Activated CD8-positive, alpha-beta memory T cell treated with anti-CD3 and anti-CD28 coated beads for 4 hours (primary cell): ENCODE data around the gene NUCB1.

ENCODE experiments used
- DNase-seq, 2 donors: peaks; one replicate each; pipeline ENCODE4 v3.0.0-alpha.2; 2020; ENCODE audit warnings: low read depth in 2 of 2

The NUCB1 gene

GRCh38 chr19:48962849-48963165 is 62.7 kb downstream of the NUCB1 start:
- DNase-seq, result no peak

GRCh38 chr19:48963371-48964204 is 63.5 kb downstream of the NUCB1 start:
- DNase-seq, result peak in 1 of 2 donors; percentile 44

GRCh38 chr19:48964205-48965039 is 64.3 kb downstream of the NUCB1 start:
- no peak for DNase-seq

DNA sequence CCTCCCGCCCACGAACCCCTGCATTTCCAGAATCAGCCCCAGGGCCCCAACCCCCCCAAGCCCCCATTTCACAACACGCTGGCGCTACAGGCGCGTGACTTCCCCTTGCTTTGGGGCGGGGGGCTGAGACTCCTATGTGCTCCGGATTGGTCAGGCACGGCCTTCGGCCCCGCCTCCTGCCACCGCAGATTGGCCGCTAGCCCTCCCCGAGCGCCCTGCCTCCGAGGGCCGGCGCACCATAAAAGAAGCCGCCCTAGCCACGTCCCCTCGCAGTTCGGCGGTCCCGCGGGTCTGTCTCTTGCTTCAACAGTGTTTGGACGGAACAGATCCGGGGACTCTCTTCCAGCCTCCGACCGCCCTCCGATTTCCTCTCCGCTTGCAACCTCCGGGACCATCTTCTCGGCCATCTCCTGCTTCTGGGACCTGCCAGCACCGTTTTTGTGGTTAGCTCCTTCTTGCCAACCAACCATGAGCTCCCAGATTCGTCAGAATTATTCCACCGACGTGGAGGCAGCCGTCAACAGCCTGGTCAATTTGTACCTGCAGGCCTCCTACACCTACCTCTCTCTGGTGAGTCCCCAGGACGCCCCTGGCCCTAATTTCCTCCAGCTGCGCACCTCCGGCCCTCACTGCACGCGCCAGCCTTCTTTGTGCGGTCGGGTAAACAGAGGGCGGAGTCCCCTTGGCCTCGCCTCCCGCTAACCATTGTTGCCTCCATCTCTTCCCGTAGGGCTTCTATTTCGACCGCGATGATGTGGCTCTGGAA is 65.1 kb downstream of the NUCB1 start, which contains the start of gene FTL:
Gene FTL (plus strand): TSS at position 270 of the 766 bp plus-strand sequence. CDS start 199 bp downstream, at position 469.
- DNase-seq, result peak; percentile 74 to 80

- peak; percentile 77 to 85 for DNase-seq
Measured at GRCh38 chr19:48965806-48966540, 65.9 kb downstream of the NUCB1 start.

- DNase-seq, result no peak
Measured at GRCh38 chr19:48966541-48967345, 66.6 kb downstream of the NUCB1 start.

DNA sequence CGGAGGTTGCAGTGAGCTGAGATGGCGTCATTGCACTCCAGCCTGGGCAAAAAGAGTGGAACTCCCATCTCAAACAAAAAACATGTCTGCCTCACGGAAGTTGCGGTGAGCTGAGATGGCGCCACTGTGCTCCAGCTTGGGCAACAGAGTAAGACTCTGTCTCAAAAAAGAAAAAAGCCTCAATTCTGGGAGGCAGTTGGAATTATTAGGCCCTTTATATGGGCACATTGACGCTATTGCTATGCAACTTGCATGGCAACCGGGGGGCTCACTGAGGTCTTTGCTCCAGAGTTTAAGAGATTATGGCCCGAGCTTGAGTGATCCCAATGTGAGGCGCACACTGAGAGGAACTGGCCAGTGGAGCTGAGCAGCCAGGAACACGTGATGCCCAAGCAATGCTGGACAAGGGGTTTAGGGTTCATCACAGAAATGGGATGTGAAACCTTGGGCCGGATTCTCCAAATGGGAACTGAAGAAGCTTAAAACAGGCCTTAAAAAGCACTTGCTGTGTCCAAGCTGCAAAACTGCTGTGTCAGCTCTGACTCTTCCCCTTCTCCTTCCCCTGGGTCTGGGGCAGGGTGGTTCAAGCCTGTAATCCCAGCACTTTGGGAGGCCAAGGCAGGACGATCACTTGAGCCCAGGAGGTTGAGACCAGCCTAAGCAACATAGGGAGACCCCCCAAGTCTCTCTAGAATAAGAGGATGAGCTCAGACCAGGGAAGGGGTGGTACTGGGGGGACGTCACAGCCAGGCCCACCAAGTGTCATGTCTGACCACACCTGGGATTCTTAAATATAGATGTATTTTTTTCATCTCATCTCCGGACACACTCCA is 67.5 kb downstream of the NUCB1 start:
- no peak for DNase-seq

DNA sequence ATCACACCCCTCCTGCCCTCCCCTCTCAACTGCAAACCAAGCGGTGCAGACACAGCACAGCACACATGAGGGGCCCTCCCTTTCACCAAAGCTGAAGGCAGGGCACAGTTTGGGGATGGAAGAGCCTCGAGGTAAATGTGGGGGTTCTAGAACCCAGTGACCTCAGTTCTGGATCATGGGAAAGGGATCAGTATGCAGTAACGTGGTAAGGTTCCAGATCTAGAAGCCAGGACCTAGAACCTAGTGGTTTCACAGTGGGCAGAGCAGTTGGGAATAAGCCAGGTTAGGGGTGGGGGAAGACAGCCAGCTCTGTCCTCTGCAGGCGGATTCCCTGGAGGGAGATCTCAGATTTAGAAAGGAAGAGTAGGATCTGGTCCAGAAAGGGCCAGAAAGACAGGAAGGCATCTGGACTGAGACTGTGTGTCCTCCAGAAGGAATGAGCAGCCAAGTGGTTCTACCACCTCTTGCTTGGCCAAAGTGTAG is 68.1 kb downstream of the NUCB1 start:
- DNase-seq, result no peak

- no peak for DNase-seq
Measured at GRCh38 chr19:48968813-48969218, 68.7 kb downstream of the NUCB1 start.

DNA sequence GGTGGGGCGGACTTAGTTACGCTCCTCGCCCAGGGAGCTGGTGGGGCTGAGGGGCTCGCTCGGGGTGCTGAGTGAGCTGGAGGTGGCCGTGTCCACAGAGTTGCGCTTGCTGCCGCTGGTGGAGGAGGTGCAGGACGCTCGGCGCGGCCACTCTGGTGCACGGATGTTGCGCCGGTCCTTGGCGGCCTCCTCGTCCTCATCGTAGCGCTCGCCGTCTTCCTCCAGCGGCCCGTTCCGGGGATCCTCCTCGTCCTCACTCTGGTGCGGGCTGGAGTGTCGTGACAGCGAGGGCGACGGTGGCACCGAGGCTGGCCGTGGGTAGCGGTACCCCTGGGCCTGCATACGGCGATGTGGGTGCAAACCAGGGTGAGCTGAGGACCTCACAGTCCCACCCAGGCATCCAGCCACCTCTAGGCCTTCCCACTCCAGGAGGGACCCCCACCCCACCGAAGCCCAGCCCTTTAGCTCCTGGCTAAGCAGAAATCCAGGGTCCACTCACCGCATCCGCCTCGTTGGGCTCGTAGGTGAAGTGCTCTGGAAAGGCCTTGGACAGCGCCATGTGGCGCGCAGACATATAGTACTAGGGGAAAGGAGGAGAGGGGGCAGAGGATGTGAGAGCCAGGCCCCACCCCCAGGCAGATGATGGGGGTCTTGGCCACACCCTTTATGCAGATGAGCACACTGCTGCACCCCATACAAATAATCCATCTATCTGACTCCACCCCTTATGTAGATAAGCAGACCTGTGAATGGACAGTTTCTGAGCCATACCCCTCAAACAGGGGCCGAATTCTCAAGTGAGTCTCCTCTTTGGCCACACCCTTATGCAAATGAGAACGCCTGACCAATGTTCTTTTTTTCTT is 69.4 kb downstream of the NUCB1 start:
- no peak for DNase-seq

DNA sequence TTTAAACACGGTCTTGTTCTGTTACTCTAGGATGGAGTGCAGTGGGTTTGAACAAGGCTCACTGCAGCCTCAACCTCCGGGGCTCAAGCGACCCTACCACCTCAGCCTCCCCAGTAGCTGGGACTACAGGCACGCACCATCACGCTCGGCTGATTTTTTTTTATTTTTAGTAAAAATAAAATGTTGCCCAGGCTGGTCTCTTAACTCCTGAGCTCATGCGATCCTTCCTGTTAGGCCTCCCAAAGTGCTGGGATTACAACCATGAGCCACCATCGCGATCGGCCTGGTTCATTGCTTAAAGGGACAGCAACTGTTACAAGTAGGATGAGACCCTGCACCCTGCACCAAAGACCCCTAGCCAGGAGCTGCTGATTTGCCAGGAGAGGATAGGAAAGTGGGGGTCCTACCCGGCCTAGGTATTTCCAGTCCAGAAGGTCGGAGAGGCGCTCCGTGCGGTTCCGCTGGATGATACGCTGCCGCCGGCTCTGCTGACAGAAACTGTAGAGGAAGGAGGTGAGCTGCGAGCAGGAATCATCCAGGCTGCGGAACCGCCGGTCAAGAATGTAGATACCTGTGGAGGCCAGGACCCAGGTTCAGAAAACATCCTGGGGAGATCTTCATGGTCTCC is 70.1 kb downstream of the NUCB1 start:
- DNase-seq, result no peak

- peak; percentile 62 to 70 for DNase-seq
Measured at GRCh38 chr19:48970923-48971395, 70.8 kb downstream of the NUCB1 start.
